Umbilical cord (tissue), 2 donors: ENCODE results near the gene RTL1. TPM values are rescaled to one million over a fixed set of nuclear protein-coding genes. Genes with fewer than 3 reads are reported as not detected.

ENCODE experiments used
- DNase-seq: peaks from one replicate; pipeline ENCODE4 v3.0.0-alpha.2; 2015; ENCODE audit warnings: low spot score
- total RNA-seq: library from RNA; depleted of rRNA; stranded (reverse); fragments of >200 nt; gene quantifications from one replicate; pipeline ENCODE4 v1.2.3, GENCODE V29; 2014; ENCODE audit warnings: low replicate concordance; ENCODE audit not compliant: insufficient read depth

RTL1 gene
- total RNA-seq, 1 donor from 2014 or later: 3.6 TPM

DNA sequence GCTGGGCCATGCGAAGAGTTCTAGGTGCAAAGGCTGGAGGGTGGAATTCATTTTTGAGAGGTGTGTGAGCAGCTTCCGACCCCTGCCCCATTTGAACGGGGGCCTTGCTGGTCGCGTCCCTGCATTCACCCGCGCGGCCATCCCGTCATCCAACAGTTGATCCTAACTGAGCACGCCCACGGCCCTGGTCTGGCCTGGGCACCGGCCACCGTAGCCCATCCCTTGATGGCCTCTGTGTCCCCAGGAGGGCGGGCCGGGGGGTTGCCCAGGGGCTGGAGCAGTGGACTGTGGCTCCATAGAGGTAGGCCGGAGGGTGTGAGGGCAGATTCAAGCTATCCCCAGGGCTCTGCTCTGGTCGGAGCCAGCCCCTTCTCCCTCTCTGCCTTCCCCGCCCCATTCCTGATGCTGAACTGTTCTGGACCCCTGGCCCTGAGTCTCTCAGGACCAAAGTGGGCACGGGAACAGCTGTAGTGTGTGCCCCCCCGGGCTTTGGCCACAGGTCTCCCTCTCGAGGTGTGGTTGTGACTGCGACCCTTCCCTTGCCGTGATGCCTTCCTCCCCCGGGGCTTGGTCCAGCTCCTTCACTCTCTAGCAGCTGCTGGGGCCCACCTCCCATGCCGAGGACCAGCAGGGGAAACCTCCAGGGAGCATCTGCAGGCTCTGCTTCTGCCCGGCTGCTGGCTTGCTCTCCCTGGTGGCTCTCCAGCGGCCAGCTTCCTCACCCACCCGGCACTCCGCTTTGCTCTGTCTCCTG lies 68.6 kb downstream of the RTL1 start:
- no peak for DNase-seq

DNA sequence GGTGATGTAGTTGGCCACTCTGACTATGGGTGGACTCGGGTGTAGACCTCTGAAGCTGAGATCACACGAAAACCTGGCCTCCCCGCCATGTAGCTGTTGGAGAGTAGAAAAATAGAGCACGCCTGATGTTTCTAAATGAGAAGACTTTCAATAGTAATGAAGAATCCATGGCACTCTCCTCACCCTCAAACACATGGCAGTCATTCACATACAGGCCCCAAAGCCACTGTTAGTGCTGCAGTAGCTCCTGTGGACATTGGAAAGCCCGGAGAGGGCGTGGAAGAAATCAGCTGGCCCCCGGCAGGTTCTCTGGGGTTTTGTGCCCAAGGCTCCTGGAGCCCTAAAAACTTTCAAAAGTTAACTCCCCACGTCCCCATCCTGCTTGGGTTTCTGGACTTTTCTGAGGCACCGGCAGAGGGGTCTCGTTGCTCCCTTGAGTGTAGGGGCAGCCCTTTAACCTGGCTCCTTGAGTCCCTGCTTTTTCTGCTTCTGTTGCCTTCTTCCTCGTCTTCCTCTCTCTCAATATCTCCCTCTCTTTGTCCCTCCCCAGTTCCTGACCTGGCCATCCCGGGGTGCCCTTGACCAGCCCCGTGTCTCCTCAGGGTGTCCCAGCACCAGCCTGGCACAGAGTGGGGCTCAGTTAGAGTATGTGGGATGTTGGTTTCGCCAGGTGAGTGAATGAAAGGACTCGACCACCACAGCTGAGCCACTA lies 69.3 kb downstream of the RTL1 start:
- DNase-seq: no peak

DNA sequence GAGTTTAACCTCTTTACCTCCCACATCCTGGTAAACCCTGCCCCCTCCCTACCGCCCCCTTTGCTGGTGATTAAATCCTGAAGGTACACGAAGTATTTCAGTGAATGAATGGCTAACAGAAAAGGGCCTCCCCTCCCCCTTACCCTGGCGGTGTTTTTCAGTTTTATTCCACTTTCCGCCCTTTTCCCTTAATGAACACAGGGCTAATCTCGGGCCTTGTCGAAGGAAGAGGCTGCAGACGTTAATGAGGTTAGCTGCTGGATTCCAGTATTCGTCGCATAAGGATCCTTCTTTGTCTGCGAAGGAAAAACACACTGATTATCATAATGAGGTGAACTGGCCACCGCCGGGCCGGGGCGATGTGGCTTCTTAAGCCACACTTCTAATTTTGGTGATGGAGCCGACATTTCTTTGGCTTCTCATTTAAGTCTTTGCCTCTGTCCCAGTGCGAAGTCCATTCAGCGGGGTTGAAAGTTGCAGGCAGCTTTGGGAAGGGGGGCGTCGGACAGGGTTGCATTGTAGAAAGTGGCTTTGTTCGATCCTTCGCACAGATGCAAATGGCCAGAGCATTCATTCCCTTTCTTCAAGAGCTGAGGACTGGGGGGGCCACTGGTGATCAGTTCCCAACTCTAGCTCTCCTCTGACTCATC lies 71.1 kb downstream of the RTL1 start:
- DNase-seq: no peak

DNA sequence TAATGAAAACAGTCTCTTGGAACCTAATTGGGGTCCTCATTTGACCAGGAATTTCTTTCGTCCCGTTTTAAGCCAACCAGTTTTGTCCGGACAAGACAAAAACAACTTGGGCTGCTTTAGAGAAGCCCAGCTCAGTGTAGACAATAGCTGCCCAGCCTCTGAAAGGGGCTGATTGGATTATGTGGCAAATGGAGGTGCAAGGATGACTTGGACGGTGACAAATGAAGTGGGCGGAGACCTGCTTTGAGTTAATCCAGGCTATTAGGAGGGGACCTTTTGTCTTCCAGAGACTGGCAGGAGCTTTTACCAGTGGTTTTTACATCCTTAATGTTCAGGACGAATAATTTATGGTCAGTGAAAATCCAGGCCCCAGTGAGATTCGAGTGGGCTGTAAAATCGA lies 72.8 kb downstream of the RTL1 start:
- DNase-seq: no peak

Other genes with a start within 250 kb of the RTL1 start
- gene DLK1, start 176.8 kb downstream of the RTL1 start, total RNA-seq: 592 TPM
- gene MEG3, start 77.6 kb downstream of the RTL1 start, total RNA-seq: 815 TPM